Left colon (tissue), 2 donors: Measurements from ENCODE around the gene CYB561D2. TPM values are rescaled to one million over a fixed set of nuclear protein-coding genes. Genes with fewer than 3 reads are reported as not detected.
"Not testable (repeated sequence)": the region's sequence is repeated elsewhere in the genome, so short reads cannot be mapped to it uniquely, and the experiment has no call there.

Experiments
- ATAC-seq: fragments of 200-7000 bp; cut with Tn5 transposase; one replicate; pipeline ENCODE4 v1.9.1; 2020; ENCODE audit warnings: mild to moderate bottlenecking, moderate library complexity
- DNase-seq, 2 donors: peaks; one replicate each; pipeline ENCODE4 v3.0.0-alpha.2; 2020
- intact Hi-C, 2 donors: fragments of 100-400 bp; cut with DNase I in 1 of 2; cut with micrococcal nuclease in 1 of 2; formaldehyde crosslinking; loops; one replicate each; pipeline versions ENCODE4 v1.11.2 to v1.14.0; 2022; cut with DNase I, micrococcal nuclease
- long read RNA-seq: library from polyadenylated mRNA; unstranded; transcript quantifications from one replicate; pipeline ENCODE4 v2.0.0, GENCODE V29; 2021
- total RNA-seq, 2 donors: library from RNA; stranded (reverse); fragmentation: NEBNext Ultra II Directional; extraction: Animal tissue kit (Norgen Biotek cat#: 25700); gene quantifications; one replicate each; pipeline ENCODE4 v1.2.1, GENCODE V29; 2021
- donor health status: DM: no; HTN: no; CAD: no.
- donor health status: DM: yes; HTN: yes; CAD: no.

CYB561D2 gene
- total RNA-seq = 10 to 100 TPM; 35.8 to 36.9 TPM
- long read RNA-seq, transcript CYB561D2-205 (4 exons, 1,319 nt) = major isoform, 36 of 77 reads
- long read RNA-seq, transcript CYB561D2-201 (4 exons, 1,225 nt) = minor isoform, 17 of 77 reads
- long read RNA-seq, transcript CYB561D2-202 (3 exons, 1,533 nt) = minor isoform, 13 of 77 reads
- long read RNA-seq, partial matches to known transcripts = 1 of 77 reads
- long read RNA-seq, other reads (novel, unspliced or antisense) = 6 of 77 reads

- intact Hi-C loops = loop anchor here in 1 of 2 donors (10.0 kb wide), 1 partner anchor 204 kb away; no protein-coding TSS in a partner anchor
- ATAC-seq = peak; percentile 90
- DNase-seq = peak; percentile 97 to 98
These were observed at the start of gene CYB561D2, which contains the start of gene NPRL2 for GRCh38 chr3:50350527-50351322. Gene CYB561D2, plus strand, starts transcription at chr3:50350862. Its CDS starts 572 bp downstream, at chr3:50351434. Gene NPRL2, minus strand, starts transcription at chr3:50350775. Its CDS starts 123 bp downstream, at chr3:50350652.

GRCh38 chr3:50302095-50303012 is 48.3 kb upstream of the CYB561D2 start:
- ATAC-seq (no peak), DNase-seq (no peak)

GRCh38 chr3:50303013-50303815 is 47.4 kb upstream of the CYB561D2 start, which contains the start of gene HYAL1:
Gene HYAL1, minus strand, starts transcription at chr3:50303574. Its CDS starts 618 bp downstream, at chr3:50302956.
- DNase-seq (peak; percentile 61 to 79), ATAC-seq (peak; percentile 11)
- intact Hi-C loops = no loop called here

More at GRCh38 chr3:50302095-50303012, 48.3 kb upstream of the CYB561D2 start:
- intact Hi-C loops = no loop called here

GRCh38 chr3:50304601-50305000 is 46.1 kb upstream of the CYB561D2 start:
- DNase-seq = no peak
- ATAC-seq = no peak
- intact Hi-C loops = no loop called here

GRCh38 chr3:50312041-50312440 is 38.6 kb upstream of the CYB561D2 start:
- ATAC-seq, DNase-seq, intact Hi-C loops: not testable (repeated sequence)

- ATAC-seq = no peak
- intact Hi-C loops = no loop called here
These were observed 36.3 kb upstream of the CYB561D2 start for GRCh38 chr3:50314342-50314741.

GRCh38 chr3:50314816-50315215 is 35.8 kb upstream of the CYB561D2 start:
- DNase-seq (peak in 1 of 2 donors; percentile 26), ATAC-seq (no peak)
- intact Hi-C loops = no loop called here

More at GRCh38 chr3:50314342-50314741, 36.3 kb upstream of the CYB561D2 start:
- DNase-seq = no peak

GRCh38 chr3:50316657-50317242 is 33.9 kb upstream of the CYB561D2 start:
- ATAC-seq = peak; percentile 70
- DNase-seq = peak; percentile 87 to 93
- intact Hi-C loops = no loop called here

- ATAC-seq (peak; percentile 20), DNase-seq (peak; percentile 81 to 83)
- intact Hi-C loops = no loop called here
These were observed 33.4 kb upstream of the CYB561D2 start for GRCh38 chr3:50317300-50317699.

- ATAC-seq (no peak), DNase-seq (peak in 1 of 2 donors; percentile 26)
- intact Hi-C loops = no loop called here
These were observed 32.5 kb upstream of the CYB561D2 start for GRCh38 chr3:50318163-50318562.

- ATAC-seq (no peak), DNase-seq (peak in 1 of 2 donors; percentile 47)
- intact Hi-C loops = no loop called here
These were observed 32.0 kb upstream of the CYB561D2 start for GRCh38 chr3:50318615-50319014.

- no peak for ATAC-seq
- DNase-seq = peak in 1 of 2 donors; percentile 36
- intact Hi-C loops = no loop called here
These were observed 31.3 kb upstream of the CYB561D2 start for GRCh38 chr3:50319181-50319893.

GRCh38 chr3:50319894-50320625 is 30.6 kb upstream of the CYB561D2 start:
- intact Hi-C loops = no loop called here
- DNase-seq (peak in 1 of 2 donors; percentile 33), ATAC-seq (no peak)

- ATAC-seq (peak; percentile 59), DNase-seq (peak; percentile 76 to 88)
- intact Hi-C loops = no loop called here
These were observed 29.8 kb upstream of the CYB561D2 start for GRCh38 chr3:50320853-50321335.

GRCh38 chr3:50321336-50322114 is 29.1 kb upstream of the CYB561D2 start:
- intact Hi-C loops = no loop called here
- peak; percentile 71 for ATAC-seq
- DNase-seq = peak; percentile 89 to 93

GRCh38 chr3:50322115-50322385 is 28.6 kb upstream of the CYB561D2 start:
- no peak for DNase-seq
- intact Hi-C loops = no loop called here
- ATAC-seq = no peak
